Ovary (tissue), 9 donors: ENCODE results near the gene LHFPL6. TPM values are rescaled to one million over a fixed set of nuclear protein-coding genes. Genes with fewer than 3 reads are reported as not detected.

ENCODE experiments used
- DNase-seq, 5 donors: peaks; one replicate each; pipeline ENCODE4 v3.0.0-alpha.2; 2019 to 2020
- H3K27ac ChIP-seq, 2 donors: fragments of 200-600 bp; one replicate each; pipeline versions ENCODE4 v1.5.1 to v1.8.0; 2019 to 2022
- H3K27me3 ChIP-seq: fragments of 200-600 bp; one replicate; pipeline ENCODE4 v1.8.0; 2022
- H3K36me3 ChIP-seq: fragments of 200-600 bp; sonication (generic); one replicate; pipeline ENCODE4 v1.5.1; 2019
- H3K4me1 ChIP-seq: one replicate; pipeline ENCODE4 v1.8.1; 2013; ENCODE audit warnings: mild to moderate bottlenecking, moderate library complexity; ENCODE audit not compliant: insufficient read depth
- H3K4me3 ChIP-seq: fragments of 200-600 bp; sonication (generic); one replicate; pipeline ENCODE4 v1.5.1; 2017
- H3K9me3 ChIP-seq, 2 donors: fragments of 200-600 bp in 1 of 2; sonication (generic) in 1 of 2; one replicate each; pipeline versions ENCODE4 v1.5.1 to v1.8.1; 2013 to 2019; ENCODE audit warnings: mild to moderate bottlenecking in 1 of 2, moderate library complexity in 1 of 2
- EP300 ChIP-seq: sonication (generic); formaldehyde crosslinking; IDR thresholded peaks from one replicate; pipeline ENCODE4 v1.6.1; 2017; ENCODE audit warnings: antibody characterized with exemption
- POLR2A ChIP-seq: fragments of 450-650 bp; IDR thresholded peaks from one replicate; pipeline ENCODE4 v1.6.1; 2017; ENCODE audit warnings: antibody characterized with exemption, mild to moderate bottlenecking, moderate library complexity
- WGBS, 3 donors: extraction: QIAGEN DNeasy Blood & Tissue Kit in 1 of 3; methylation state at CpG; one replicate each; pipeline versions ENCODE4 v1.1.5 to v1.1.7; 2013 to 2017; 5-methylcytosine and 5-hydroxymethylcytosine counted together
- intact Hi-C, 4 donors: fragments of 100-400 bp; cut with DNase I; formaldehyde crosslinking; loops; one replicate each; pipeline versions ENCODE4 v1.11.0 to v1.15.1; 2022 to 2023
- polyA plus RNA-seq, 2 donors: library from polyadenylated mRNA; stranded (reverse); fragments of 200-250 nt in 1 of 2; fragments of 350-450 nt in 1 of 2; fragmentation: Illumina TruSeq in 1 of 2; extraction: RNeasy Lipid Tissue Mini Kit (QIAGEN cat#74804) in 1 of 2; gene quantifications; one replicate each; pipeline ENCODE4 v1.2.3, GENCODE V29; 2013 to 2014
- total RNA-seq, 7 donors: library from RNA; depleted of rRNA in 2 of 7; stranded (reverse); fragments of >200 nt in 2 of 7; fragmentation: NEBNext Ultra II Directional in 3 of 7; extraction: Animal tissue kit (Norgen Biotek cat#: 25700) in 3 of 7; gene quantifications; one replicate each; pipeline versions ENCODE4 v1.1.0 to v1.2.4, GENCODE V29; 2016 to 2023
- TF ChIP-seq, protein P1 (sequence below), 3 donors: fragments of 450-650 bp in 2 of 3; fragments of 200-600 bp in 1 of 3; IDR thresholded peaks; one replicate each; pipeline versions ENCODE4 v1.5.1 to v1.8.0; 2016 to 2022; ENCODE audit warnings: antibody characterized with exemption in 3 of 3, mild to moderate bottlenecking in 1 of 3
- donor health status: DM: no; HTN: no; CAD: no; lungs with moderate emphysema.
- donor health status: DM: no; HTN: no; CAD: no.
- donor health status: Bipolar disorder and iron deficiency.
- donor health status: DM: yes; HTN: yes; CAD: no.
- donor health status: DM: no; HTN: no; CAD: no.
- donor health status: DM: yes; HTN: yes; CAD: no.

LHFPL6 gene
- total and polyA plus RNA-seq, 9 donors, result 19.7 to 136 (median 42.4) TPM

- DNase-seq, result no peak
- H3K27ac ChIP-seq, result no peak overlapping the region
- WGBS, 3 donors, result 70 to 84% (median 79%) methylated on average over 3 of the region's 3 CpGs
- no peaks in the 10 kb centered on the region for H3K9me3 ChIP-seq
- H3K36me3 ChIP-seq, result no peaks in the 10 kb centered on the region
- H3K4me1 ChIP-seq, result peaks cover 11% of the 10 kb centered on the region
- intact Hi-C loops, result loop anchor here in 1 of 4 donors (5.0 kb wide), 1 partner anchor 189 kb away; no protein-coding TSS in a partner anchor
- no peaks in the 10 kb centered on the region for H3K27me3 ChIP-seq
- H3K4me3 ChIP-seq, result no peak overlapping the region
- TF ChIP-seq EP300 (no peak), POLR2A (no peak)
- TF ChIP-seq, protein P1, sequence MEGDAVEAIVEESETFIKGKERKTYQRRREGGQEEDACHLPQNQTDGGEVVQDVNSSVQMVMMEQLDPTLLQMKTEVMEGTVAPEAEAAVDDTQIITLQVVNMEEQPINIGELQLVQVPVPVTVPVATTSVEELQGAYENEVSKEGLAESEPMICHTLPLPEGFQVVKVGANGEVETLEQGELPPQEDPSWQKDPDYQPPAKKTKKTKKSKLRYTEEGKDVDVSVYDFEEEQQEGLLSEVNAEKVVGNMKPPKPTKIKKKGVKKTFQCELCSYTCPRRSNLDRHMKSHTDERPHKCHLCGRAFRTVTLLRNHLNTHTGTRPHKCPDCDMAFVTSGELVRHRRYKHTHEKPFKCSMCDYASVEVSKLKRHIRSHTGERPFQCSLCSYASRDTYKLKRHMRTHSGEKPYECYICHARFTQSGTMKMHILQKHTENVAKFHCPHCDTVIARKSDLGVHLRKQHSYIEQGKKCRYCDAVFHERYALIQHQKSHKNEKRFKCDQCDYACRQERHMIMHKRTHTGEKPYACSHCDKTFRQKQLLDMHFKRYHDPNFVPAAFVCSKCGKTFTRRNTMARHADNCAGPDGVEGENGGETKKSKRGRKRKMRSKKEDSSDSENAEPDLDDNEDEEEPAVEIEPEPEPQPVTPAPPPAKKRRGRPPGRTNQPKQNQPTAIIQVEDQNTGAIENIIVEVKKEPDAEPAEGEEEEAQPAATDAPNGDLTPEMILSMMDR (IDR thresholded peaks at IDR 0.05), result no peak
Measured at GRCh38 chr13:39596685-39597084, 6.3 kb downstream of the LHFPL6 start.

- no peaks in the 10 kb centered on the region for H3K27me3 ChIP-seq
- H3K9me3 ChIP-seq, result no peaks in the 10 kb centered on the region
- 74 to 84% (median 74%) methylated on average over 2 of the region's 2 CpGs for WGBS, 3 donors
- no peak overlapping the region for H3K4me3 ChIP-seq
- H3K27ac ChIP-seq, result no peak overlapping the region
- DNase-seq, result no peak
- TF ChIP-seq POLR2A (no peak), EP300 (no peak)
- TF ChIP-seq, protein P1 (IDR thresholded peaks at IDR 0.05), result no peak
- no peaks in the 10 kb centered on the region for H3K36me3 ChIP-seq
- peaks cover 15% of the 10 kb centered on the region for H3K4me1 ChIP-seq
- intact Hi-C loops, result loop anchor here in 1 of 4 donors (5.0 kb wide), 1 partner anchor 189 kb away; no protein-coding TSS in a partner anchor
Measured at GRCh38 chr13:39596176-39596575, 6.8 kb downstream of the LHFPL6 start.

DNA sequence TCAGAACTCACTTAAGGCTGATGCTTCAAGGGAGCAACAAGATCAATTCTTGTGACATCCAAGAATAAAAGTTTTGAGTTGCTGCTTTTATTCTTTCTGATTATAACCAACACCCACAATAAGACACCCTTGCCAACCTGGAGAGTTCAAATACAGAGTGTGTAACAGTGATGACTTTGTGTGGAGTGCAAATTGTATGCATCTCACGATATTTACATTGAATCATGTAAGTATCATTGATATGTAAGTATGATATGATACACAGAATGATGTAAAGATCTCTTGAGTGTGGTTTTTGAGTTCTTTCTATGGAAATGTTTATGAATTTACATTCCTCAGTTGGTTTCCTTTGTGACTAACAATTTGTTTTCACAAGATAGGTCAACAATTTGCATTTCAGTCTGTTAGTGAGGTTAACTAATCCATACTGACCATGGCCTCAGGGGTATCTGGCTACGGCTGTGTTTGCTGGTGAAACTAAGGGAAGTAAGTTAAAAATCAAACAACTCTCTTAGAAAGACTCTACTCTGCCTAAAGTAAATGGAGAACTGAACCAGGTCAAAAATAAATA, 12.4 kb downstream of the LHFPL6 start:
- intact Hi-C loops, result no loop called here
- no peak for DNase-seq
- no peaks in the 10 kb centered on the region for H3K9me3 ChIP-seq
- WGBS, 3 donors, result 38 to 48% (median 45%) methylated on average over 2 of the region's 2 CpGs
- peaks cover 6% of the 10 kb centered on the region for H3K4me1 ChIP-seq
- H3K36me3 ChIP-seq, result no peaks in the 10 kb centered on the region
- TF ChIP-seq EP300, result no peak
- TF ChIP-seq, protein P1 (IDR thresholded peaks at IDR 0.05), result no peak
- TF ChIP-seq POLR2A, result no peak
- H3K27ac ChIP-seq, result no peak overlapping the region
- H3K27me3 ChIP-seq, result no peaks in the 10 kb centered on the region
- no peak overlapping the region for H3K4me3 ChIP-seq

DNA sequence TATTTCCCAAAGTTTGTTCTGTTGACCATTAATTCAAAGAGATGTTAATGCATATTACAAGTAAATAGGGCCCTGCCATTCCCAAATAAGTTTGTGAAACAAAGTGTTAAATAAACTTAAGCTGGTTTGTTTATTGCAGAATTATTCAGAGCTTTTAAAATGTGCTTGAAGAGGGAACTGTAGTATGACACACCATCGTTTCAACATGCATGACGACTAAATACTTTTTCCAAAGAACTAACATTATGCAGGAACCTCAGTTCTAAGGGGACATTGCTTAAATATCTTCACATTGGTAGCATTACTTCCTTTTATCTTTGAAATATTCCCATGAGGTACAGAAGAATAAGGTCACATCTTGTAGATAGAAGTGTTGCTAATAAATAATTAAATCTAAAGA, 14.6 kb downstream of the LHFPL6 start:
- no peak overlapping the region for H3K27ac ChIP-seq
- H3K27me3 ChIP-seq, result no peaks in the 10 kb centered on the region
- WGBS, 3 donors, result 69 to 74% (median 71%) methylated on average over 2 of the region's 2 CpGs
- H3K4me3 ChIP-seq, result no peak overlapping the region
- no peaks in the 10 kb centered on the region for H3K36me3 ChIP-seq
- TF ChIP-seq EP300, result no peak
- TF ChIP-seq, protein P1 (IDR thresholded peaks at IDR 0.05), result no peak
- TF ChIP-seq POLR2A, result no peak
- intact Hi-C loops, result no loop called here
- H3K9me3 ChIP-seq, result no peaks in the 10 kb centered on the region
- DNase-seq, result no peak
- peaks cover 11% of the 10 kb centered on the region for H3K4me1 ChIP-seq
